ENCODE data around the gene ZBTB7B. TPM values are rescaled to one million over a fixed set of nuclear protein-coding genes. Genes with fewer than 3 reads are reported as not detected.
A peak's percentile ranks its signal among the peaks of the same experiment; 100 is the strongest.

Gene ZBTB7B
- total and polyA plus RNA-seq, 9 of the 15 experiments (the other 6 are each of a cell fraction or from before 2014, with no cell fraction given) = 0.04 to 46.5 (median 15.2) TPM

- no peak for TF ChIP-seq AFF4 (CRISPR knock-in tag; IDR thresholded peaks at IDR 0.05)
- TF ChIP-seq CREBBP (IDR thresholded peaks at IDR 0.05; ENCODE audit: low read depth, low read length) = no peak
- no peak for TF ChIP-seq ZNF277 (CRISPR knock-in tag; IDR thresholded peaks at IDR 0.05; ENCODE audit: borderline replicate concordance)
- 0 out of 2 replicates have a peak, but pooled peaks have one; percentile 54 for TF ChIP-seq ZBTB33 (CRISPR knock-in tag; IDR thresholded peaks at IDR 0.05)
- TF ChIP-seq CBX3 (IDR thresholded peaks at IDR 0.05; ENCODE audit: borderline replicate concordance in 1 of 2, low read length in 2 of 2) = no peak
- no peak for TF ChIP-seq CREB5 (CRISPR knock-in tag; IDR thresholded peaks at IDR 0.05)
- peak; percentile 63 for TF ChIP-seq MAX (CRISPR knock-in tag; IDR thresholded peaks at IDR 0.05)
- TF ChIP-seq CTCF (IDR thresholded peaks at IDR 0.05 in 2 of 3, conservative IDR thresholded peaks at IDR 0.05 in 1 of 3; ENCODE audit: insufficient read depth in 2 of 3, low read depth in 1 of 3, low read length in 3 of 3) = no peak
- no peak for TF ChIP-seq NEUROD1 (IDR thresholded peaks at IDR 0.05; ENCODE audit: borderline replicate concordance, low read depth, low read length, partially characterized antibody)
- TF ChIP-seq SRSF1 (IDR thresholded peaks at IDR 0.05; ENCODE audit: low read depth, low read length) = no peak
- no peak for TF ChIP-seq HNRNPUL1 (IDR thresholded peaks at IDR 0.05; ENCODE audit: low read length)
- TF ChIP-seq ETV6 (IDR thresholded peaks at IDR 0.05; ENCODE audit: borderline replicate concordance in 1 of 2, low read depth in 2 of 2, low read length in 1 of 2) = no peak
- TF ChIP-seq ETV6 (CRISPR knock-in tag; IDR thresholded peaks at IDR 0.05; ENCODE audit: borderline replicate concordance) = no peak
- TF ChIP-seq ZBTB1 (CRISPR knock-in tag; IDR thresholded peaks at IDR 0.05; ENCODE audit: borderline replicate concordance, low read depth) = no peak
- TF ChIP-seq CGGBP1 (CRISPR knock-in tag; IDR thresholded peaks at IDR 0.05) = no peak
These were observed 40.7 kb downstream of the ZBTB7B start (continued) for GRCh38 chr1:155043301-155043702.

All from K562 (cell line).